Activated CD4-positive, alpha-beta T cell treated with anti-CD3 and anti-CD28 coated beads, Interleukin-2, amount 50 U/mL, for 4 hours (primary cell): ENCODE data around the gene L3MBTL3.
"Not testable (repeated sequence)": the region's sequence is repeated elsewhere in the genome, so short reads cannot be mapped to it uniquely, and the experiment has no call there.

Experiments
- DNase-seq, 2 experiments: peaks; one replicate each; pipeline ENCODE4 v3.0.0-alpha.2; 2020

The L3MBTL3 gene

GRCh38 chr6:130143709-130144108 lies 125.3 kb downstream of the L3MBTL3 start:
- DNase-seq = no peak

GRCh38 chr6:130147111-130147510 lies 128.7 kb downstream of the L3MBTL3 start:
- DNase-seq = no peak

GRCh38 chr6:130148181-130148580 lies 129.8 kb downstream of the L3MBTL3 start:
- no peak for DNase-seq

GRCh38 chr6:130149016-130149415 lies 130.6 kb downstream of the L3MBTL3 start:
- not testable (repeated sequence) for DNase-seq

GRCh38 chr6:130150906-130151305 lies 132.5 kb downstream of the L3MBTL3 start:
- no peak for DNase-seq

GRCh38 chr6:130152908-130153510 lies 134.6 kb downstream of the L3MBTL3 start:
- DNase-seq = no peak

GRCh38 chr6:130156908-130157307 lies 138.5 kb downstream of the L3MBTL3 start:
- DNase-seq = no peak

- no peak for DNase-seq
Observed at GRCh38 chr6:130158056-130158455, 139.7 kb downstream of the L3MBTL3 start.

- DNase-seq = no peak
Observed at GRCh38 chr6:130158548-130158947, 140.2 kb downstream of the L3MBTL3 start.

- DNase-seq = no peak
Observed at GRCh38 chr6:130159956-130160355, 141.6 kb downstream of the L3MBTL3 start.

GRCh38 chr6:130161683-130162404 lies 143.5 kb downstream of the L3MBTL3 start:
- DNase-seq = no peak

GRCh38 chr6:130162421-130162820 lies 144.0 kb downstream of the L3MBTL3 start:
- no peak for DNase-seq

GRCh38 chr6:130163266-130163665 lies 144.9 kb downstream of the L3MBTL3 start:
- no peak for DNase-seq

GRCh38 chr6:130164251-130164650 lies 145.9 kb downstream of the L3MBTL3 start:
- no peak for DNase-seq

GRCh38 chr6:130167655-130168054 lies 149.3 kb downstream of the L3MBTL3 start:
- no peak for DNase-seq

GRCh38 chr6:130170160-130170559 lies 151.8 kb downstream of the L3MBTL3 start:
- DNase-seq = not testable (repeated sequence)

GRCh38 chr6:130173377-130174004 lies 155.1 kb downstream of the L3MBTL3 start:
- not testable (repeated sequence) for DNase-seq

- DNase-seq = no peak
Observed at GRCh38 chr6:130176378-130176777, 158.0 kb downstream of the L3MBTL3 start.

- DNase-seq = no peak
Observed at GRCh38 chr6:130178692-130179091, 160.3 kb downstream of the L3MBTL3 start.

GRCh38 chr6:130182466-130182865 lies 164.1 kb downstream of the L3MBTL3 start:
- no peak for DNase-seq

- no peak for DNase-seq
Observed at GRCh38 chr6:130183271-130184222, 165.2 kb downstream of the L3MBTL3 start.

- DNase-seq = no peak
Observed at GRCh38 chr6:130185658-130186057, 167.3 kb downstream of the L3MBTL3 start.
